Daoy (cell line): ENCODE measurements around the gene KRTAP10-2. TPM values are rescaled to one million over a fixed set of nuclear protein-coding genes. Genes with fewer than 3 reads are reported as not detected.
"Not testable (repeated sequence)": the region's sequence is repeated elsewhere in the genome, so short reads cannot be mapped to it uniquely, and the experiment has no call there.

Source experiments
- DNase-seq: peaks from one replicate; pipeline ENCODE4 v3.0.0-alpha.2; 2015; ENCODE audit warnings: low read depth
- total RNA-seq: library from RNA; depleted of rRNA; stranded (reverse); fragments of >200 nt; shearing (Covaris generic); gene quantifications from 2 replicates; pipeline ENCODE4 v1.2.3, GENCODE V29; 2014; rRNA removed

The KRTAP10-2 gene, protein sequence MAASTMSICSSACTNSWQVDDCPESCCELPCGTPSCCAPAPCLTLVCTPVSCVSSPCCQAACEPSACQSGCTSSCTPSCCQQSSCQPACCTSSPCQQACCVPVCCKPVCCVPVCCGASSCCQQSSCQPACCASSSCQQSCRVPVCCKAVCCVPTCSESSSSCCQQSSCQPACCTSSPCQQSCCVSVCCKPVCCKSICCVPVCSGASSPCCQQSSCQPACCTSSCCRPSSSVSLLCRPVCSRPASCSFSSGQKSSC
- total RNA-seq, result not detected in 2 replicates

DNA sequence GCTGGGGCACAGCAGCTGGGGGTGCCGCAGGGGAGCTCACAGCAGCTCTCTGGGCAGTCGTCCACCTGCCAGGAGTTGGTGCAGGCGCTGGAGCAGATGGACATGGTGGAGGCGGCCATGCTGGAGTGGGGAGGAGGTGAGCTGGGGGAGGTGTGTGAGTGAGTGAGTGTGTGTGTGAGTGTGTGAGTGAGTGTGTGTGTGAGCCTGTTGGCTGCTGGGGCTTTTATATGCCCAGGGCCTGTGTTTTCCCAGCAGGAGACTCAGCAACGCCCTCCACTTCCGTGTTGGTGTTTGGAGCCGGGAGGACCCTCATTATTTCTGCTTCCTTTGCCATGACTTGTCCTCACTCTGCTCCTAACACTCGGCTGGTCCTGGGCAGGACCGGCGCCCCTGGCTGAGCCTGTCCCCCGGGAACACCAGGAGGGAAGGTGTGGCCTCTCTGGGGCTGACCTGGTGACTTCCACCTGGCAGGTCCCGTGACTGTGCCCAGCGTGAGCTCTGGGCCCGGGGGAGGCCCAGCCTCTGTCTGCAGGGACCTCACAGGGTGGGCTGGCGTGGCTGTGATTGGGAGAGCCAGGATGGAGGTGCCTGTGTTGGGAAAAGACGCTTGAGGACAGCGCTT is at the start of gene KRTAP10-2:
KRTAP10-2 (minus strand) TSS at position 166 of the 622 bp plus-strand sequence; CDS start at position 119, 47 bp downstream.
- DNase-seq, result no peak

DNA sequence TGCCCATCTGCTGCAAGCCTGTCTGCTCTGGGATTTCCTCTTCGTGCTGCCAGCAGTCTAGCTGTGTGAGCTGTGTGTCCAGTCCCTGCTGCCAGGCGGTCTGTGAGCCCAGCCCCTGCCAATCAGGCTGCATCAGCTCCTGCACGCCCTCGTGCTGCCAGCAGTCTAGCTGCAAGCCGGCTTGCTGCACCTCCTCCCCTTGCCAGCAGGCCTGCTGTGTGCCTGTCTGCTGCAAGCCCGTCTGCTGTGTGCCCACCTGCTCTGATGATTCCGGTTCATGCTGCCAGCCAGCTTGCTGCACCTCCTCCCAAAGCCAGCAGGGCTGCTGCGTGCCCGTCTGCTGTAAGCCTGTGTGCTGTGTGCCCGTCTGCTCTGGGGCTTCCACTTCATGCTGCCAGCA is 49.8 kb upstream of the KRTAP10-2 start:
- DNase-seq, result peak; percentile 51

DNA sequence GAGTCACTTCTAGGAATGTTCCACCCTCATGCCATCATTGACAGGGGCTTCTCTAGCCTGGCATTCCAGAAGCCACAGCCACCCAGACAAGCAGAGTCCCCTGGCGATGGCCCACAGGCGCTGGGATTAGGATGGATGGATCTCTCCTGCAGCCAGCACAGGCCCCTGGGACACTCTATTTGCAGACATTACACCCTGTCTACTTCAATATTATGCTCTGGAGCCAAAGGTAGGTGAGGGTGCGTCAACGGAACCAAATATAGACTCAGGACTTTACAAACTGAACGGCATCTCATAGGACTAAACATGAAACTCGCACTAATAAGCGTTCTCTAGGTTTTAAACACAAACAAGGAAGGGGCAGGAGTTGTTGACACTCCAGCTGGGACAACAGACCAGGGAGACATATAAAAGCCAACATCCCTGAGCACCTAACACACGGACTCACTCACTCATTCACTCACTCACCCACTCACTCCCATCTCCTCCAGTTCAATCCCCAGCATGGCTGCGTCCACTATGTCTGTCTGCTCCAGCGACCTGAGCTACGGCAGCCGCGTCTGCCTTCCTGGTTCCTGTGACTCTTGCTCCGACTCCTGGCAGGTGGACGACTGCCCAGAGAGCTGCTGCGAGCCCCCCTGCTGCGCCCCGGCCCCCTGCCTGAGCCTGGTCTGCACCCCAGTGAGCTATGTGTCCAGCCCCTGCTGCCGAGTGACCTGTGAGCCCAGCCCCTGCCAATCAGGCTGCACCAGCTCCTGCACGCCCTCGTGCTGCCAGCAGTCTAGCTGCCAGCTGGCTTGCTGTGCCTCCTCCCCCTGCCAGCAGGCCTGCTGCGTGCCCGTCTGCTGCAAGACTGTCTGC is 49.0 kb upstream of the KRTAP10-2 start, which contains the start of gene KRTAP10-7:
KRTAP10-7 (plus strand) TSS at position 480 of the 861 bp plus-strand sequence; CDS start at position 505, 25 bp downstream.
- not testable (repeated sequence) for DNase-seq

DNA sequence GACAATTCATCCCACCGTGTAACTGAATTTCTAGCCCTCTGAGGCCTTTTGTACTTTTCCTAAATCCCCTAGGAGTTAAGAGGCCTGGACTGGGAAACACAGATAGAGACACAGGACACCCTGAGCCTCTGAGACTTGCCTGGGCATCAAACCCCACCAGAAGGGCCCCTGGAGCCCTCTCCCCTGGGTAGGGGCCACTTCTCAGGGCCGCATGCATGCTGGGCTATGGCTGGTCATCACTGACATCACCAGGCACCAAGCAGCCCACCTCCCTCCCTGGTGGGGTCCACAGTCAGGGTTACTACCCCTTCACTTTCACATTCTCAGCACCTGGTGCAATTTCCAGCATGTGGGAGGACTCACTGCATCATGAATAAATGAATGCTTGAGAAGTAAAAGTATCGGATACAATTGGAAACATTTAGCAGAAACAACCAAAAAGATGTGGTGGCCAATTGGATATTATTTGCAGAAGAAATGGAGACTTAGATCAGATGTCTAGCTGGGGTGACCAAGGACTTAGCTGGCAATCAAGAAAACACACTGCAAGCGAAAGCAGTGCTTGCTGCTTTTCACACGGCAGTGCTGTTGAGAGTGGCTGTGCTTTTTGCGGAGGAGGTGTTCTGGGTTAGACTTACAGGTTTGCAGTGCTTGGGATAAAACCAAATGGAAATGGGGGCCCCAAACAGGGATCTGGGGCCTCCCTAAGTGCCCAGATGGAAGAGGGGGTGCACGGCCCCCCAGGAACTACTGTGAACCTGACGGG is 48.1 kb upstream of the KRTAP10-2 start:
- no peak for DNase-seq

DNA sequence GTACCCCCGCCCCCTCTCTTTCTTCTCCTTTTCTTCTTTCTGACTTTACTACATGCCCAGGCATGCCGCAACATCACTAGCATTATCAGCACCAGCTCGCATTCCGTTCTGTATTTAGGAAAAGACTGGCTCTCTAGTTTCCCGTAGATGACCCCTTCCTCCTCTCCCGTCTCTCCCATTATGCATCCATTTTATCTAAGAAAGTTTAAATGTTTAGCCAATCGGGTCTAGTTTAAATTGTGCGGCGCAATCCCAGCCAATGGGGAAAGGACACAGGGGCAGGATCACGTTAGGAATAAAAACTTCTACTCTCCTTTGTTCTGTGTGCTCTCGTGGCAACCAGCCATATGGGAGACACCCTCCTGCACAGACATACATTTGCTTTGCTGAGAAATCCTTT is 46.8 kb upstream of the KRTAP10-2 start:
- no peak for DNase-seq

DNA sequence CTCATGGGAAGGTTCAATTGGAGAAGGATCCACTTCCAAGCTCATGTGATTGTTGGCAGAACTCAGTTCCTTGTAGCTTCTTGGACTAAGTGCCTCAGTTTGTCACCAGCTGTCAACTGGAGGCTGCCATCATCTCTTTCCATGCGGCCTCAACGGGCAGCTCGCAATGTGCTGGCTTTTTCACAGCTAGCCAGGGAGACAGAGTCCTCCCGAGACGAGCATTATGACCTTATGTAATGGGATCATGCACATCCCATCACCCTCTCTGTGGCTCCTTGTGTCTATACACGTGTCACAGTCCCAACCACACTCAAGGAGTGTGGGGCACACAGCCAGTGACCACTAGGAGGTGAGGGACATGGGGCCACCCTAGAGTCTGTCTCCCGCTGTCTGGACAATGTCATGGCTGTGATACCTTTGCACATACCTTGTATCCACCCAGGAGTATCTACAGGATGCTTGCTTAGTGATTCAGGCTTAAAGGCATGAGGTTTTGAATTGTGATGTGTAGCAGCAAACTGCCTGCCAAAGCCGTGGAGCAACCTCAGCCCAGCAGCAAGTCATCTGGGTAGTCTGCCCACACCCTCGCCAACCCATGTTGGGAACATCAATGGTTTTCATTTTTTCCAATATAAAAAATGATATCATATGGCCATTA is 44.9 kb upstream of the KRTAP10-2 start:
- peak; percentile 42 for DNase-seq

DNA sequence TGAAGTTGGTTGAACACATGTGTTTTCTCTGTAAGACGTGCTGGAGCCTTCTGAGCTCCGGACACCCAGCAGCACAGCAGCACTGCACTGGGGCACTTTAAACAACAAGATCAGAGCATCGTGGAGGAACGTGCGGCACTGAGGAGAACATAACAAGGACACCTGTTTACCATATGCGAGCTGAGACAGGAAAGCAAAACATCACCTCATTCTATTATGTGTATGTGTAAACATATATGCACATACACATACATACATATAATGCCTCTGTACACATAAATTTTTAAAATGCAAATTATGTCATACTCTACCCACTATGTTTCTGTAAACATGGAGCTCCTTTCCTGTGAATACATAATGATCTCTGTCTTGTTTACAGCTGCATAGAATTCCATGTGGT is 44.2 kb upstream of the KRTAP10-2 start:
- no peak for DNase-seq

DNA sequence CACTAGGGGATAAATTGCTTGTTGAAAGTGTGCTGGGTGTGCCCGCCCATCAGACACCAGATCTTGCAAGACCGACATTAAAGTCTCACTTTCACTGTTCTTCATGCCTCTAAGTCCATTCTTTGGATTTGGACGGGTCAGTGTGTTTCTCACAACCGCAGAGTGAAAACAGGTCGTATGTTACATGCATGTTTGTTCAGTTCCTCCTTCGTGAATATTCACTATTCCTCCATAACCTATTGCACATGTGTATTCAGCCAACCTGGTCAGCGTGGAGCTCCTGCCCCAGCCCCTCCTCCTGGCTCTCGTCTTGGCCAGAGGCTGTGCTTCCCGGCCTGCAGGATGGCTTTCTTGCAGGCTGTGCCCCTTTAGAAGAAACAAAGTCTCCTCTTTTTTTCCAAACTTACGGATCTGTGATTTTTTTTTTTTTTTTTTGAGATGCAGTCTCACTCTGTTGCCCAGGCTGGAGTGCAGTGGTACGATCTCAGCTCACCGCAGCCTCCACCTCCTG is 43.2 kb upstream of the KRTAP10-2 start:
- no peak for DNase-seq

DNA sequence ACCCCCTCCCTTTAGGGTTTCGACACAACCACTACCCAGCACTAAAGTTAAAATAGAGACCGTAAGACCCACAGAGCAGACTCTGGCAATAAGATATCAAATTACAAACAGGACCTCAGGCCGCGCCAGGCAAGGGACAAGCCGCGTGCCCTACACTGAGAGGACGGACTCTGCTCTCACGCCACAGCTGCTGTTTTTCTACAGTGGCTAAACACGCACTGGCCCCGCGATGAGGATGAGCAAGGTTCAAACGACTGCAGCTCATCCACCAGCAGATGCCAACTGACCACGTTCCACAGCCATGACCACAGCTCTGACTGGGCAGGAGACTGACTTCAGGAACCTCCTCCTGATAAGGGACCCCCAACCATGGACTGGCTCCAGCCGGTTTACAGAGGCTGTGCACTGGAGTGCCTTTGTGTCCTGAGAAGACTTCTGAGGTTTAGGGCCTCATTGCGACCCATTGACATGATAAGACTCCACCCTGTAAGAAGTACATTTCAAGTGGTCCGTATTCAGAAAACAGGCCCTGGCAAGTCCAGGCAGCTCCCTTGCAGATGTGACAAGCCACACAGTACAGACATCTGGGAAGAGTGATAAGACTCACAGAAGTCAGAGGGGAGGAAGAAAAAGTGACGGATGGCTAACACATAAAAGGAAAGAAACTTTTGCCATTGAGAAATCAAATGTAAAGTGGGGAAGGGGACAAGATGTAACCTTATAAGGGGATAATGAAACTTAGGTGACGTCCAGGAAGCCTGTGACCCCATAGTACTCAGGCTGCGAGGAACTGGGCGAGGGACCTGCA is 42.5 kb upstream of the KRTAP10-2 start:
- DNase-seq, result no peak

DNA sequence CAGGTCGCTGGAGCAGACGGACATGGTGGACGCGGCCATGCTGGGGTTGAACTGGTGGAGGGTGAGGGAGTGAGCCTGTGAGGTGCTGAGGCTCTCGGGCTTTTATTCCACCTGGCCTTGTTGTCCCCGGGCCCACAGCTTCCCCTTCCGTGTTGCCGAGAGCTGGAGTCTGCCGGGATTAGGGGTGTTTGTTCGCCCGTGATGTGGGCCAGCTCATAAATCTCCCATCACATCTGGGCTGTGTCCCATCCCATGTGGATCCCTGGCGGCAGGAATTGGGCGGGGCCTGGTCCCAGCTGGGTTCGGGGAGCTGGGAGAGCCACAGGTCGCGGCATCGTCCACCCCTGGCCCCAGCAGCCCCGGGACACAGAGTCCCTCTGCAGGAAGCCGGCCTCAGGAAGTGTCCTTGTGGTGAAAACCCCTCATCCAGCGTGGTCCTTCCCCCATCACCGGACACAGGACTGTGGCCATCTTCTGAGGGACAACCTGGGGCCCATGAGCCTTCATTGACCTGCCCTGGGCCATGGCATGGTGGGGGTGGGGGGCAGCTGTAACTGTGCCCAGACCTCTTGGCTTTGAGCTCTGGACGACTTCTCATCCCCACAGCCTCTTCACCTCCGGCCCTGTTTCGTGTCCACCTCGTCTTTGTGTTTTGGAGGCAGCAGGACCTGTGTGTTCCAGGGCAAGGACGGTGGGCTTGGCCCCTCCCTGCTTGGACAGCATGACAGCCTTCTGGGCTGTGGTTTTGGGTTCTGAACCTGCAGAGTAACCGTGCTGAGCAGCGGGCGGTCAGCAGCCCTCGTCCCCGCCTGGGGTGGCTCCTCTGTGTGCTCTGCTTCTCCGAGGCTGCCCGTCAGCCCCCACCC is 41.4 kb upstream of the KRTAP10-2 start, which contains the start of gene KRTAP10-6:
KRTAP10-6 (minus strand) TSS at position 60 of the 866 bp plus-strand sequence; CDS start at position 39, 21 bp downstream.
- DNase-seq, result no peak

DNA sequence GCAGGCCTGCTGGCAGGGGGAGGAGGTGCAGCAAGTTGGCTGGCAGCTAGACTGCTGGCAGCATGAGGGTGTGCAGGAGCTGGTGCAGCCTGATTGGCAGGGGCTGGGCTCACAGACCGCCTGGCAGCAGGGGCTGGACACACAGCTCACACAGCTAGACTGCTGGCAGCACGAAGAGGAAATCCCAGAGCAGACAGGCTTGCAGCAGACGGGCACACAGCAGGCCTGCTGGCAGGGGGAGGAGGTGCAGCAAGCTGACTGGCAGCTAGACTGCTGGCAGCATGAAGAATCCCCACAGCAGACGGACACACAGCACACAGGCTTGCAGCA is 40.5 kb upstream of the KRTAP10-2 start:
- DNase-seq, result not testable (repeated sequence)

DNA sequence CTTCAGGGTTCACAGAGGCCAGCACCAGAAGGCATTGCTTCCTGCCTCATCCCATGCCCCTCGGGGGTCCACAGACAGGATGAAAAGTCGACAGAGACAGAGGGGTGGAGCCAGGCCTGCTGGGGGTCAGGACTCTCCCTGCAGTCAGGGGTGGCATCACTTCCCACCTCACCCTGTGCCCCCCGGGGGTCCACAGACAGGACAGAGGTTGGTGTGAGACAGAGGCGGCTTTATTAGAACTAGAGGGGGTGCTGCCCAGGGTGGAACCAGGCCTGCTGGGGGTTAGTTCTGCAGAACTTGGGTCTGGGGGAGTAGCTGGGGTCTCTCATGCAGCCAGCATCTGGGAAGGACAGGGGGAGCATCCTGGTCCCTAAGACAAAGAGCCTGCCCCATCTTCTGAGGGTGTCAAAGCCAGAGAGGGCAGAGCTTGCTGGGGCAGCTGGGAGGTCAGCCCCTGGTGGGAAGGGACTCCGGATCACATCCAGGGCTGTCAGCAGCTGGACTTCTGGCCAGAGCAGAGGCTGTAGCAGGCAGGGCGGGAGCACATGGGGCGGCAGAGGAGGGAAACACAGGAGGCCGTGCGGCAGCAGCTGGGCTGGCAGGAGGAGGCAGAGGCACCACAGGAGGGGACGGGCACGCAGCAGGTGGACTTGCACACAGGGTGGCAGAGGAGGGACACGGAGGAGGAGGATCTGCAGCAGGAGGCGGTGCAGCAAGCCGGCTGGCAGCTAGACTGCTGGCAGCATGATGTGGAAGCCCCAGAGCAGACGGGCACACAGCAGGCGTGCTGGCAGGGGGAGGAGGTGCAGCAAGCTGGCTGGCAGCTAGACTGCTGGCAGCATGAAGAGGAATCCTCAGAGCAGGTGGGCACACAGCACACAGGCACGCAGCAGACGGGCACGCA is 39.8 kb upstream of the KRTAP10-2 start:
- not testable (repeated sequence) for DNase-seq

DNA sequence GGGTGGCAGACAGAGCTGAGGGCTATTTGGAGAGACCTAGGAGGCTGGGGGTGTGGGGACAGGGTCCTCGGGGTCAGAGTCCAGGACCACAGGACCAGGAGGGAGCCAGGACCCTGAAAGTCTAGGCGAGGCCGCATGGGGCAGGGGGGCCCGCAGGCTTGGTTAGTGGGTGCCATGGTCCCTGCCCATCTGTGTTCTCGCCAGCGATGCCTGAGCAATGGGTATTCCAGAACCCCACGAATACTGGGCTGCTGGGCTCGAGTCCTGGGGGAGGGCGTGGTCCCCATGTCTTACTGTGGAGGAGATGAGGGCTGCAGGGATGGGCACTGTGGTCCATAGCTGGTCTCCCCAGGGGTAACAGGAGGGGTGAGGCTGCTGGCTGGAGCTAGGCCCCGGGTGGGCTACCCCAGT is 39.0 kb upstream of the KRTAP10-2 start:
- DNase-seq, result no peak

DNA sequence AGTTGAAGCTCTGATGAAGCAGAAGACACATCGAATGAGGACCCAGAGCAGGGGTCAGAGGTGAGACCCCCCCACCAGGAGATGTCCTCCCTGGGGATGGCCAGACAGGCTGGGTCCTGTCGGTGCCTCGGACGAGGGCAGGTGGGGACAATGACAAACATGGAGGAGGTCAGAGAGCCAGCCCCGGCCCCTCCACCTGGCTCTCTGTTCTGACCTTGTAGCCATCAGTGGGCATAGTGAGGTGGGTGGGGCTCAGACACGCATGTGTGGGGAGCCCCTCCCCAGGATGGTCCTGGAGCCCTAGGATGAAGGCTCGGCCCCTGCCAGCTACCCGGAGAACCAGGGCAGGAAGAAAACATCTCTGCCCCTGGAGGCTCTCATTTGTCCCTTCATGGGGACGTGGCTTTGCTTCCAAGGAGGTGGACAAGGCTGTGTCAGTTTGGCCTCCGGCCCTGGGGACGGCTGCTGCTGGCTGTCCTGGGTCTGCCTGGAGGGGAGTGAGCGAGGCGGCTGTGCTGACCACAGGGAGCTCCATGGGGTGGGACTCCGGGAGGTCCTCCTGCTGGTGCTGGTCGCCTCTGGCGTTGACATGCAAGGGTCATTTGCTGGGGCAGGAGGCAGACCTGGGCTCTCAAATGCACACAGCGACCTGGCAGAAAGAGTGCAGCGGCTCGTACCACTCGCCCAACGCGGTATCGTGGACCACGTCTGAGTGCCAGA is 38.4 kb upstream of the KRTAP10-2 start:
- DNase-seq, result no peak

DNA sequence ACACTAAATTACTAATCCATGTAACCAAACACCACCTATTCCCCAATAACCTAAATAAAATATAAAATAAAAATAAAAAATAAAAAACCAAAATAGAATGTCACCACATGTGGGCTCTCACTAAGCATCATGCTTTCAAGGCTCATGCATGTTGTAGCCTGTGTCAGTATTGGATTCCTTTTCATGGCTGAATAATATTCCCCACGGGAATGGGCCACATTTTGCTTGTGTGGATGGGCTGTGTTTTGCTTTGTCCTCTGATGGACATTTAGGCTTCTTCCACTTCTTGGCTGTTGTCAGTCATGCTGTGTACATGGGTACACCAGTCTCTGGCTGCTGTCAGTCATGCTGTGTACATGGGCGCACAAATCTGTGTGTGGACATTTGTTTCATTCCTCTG is 37.8 kb upstream of the KRTAP10-2 start:
- DNase-seq, result no peak

DNA sequence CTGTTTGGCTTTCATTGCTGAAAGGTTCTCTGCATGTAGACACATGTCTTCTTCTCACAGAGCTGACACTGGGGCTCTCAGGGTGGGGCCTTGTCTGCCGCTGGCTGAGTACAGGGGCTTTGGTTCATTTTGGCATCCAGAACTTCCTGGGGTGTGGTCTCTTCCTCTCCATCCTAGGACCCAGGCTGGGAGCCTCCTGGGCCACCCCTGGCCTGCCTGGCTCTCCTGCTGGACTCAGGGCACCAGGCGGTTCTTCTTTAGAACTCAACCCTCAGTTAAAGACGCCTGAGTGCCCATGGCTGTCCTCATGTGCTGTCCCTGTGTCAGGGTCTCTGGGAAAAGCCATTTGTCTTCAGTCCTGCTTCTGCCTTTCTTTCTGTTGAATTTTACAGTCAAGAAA is 34.6 kb upstream of the KRTAP10-2 start:
- DNase-seq, result no peak

DNA sequence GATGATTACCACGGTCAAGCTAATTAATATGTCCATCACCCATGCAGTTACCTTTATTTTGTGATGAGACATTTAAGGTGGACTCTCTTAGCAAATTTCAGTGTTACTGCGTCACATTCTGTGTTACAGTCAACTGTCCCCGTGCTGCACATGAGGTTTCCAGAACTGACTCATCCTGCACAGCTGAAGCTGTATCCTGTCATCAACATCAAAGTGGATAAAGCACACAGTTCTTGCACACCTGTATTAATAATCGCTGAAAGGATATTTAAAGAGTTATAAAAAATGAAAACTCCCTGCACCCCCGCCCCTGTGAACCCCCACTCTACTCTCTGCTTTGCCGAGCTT is 32.5 kb upstream of the KRTAP10-2 start:
- no peak for DNase-seq
